T follicular helper cell (primary cell): Measurements from ENCODE around the gene PKP1.

Source experiments
- DNase-seq: peaks from one replicate; pipeline ENCODE4 v3.0.0-alpha.2; 2020; ENCODE audit warnings: low read depth

PKP1 gene

GRCh38 chr1:201260236-201260590, 23.1 kb upstream of the PKP1 start:
- DNase-seq = no peak

- no peak for DNase-seq
These were observed 22.5 kb upstream of the PKP1 start for GRCh38 chr1:201260648-201261311.

GRCh38 chr1:201261771-201262547, 21.3 kb upstream of the PKP1 start:
- no peak for DNase-seq

- DNase-seq = no peak
These were observed 20.2 kb upstream of the PKP1 start for GRCh38 chr1:201262963-201263608.

- no peak for DNase-seq
These were observed 19.2 kb upstream of the PKP1 start for GRCh38 chr1:201264072-201264471.

- no peak for DNase-seq
These were observed 18.8 kb upstream of the PKP1 start for GRCh38 chr1:201264554-201264953.

- no peak for DNase-seq
These were observed 17.6 kb upstream of the PKP1 start for GRCh38 chr1:201265756-201266155.

- no peak for DNase-seq
These were observed 17.0 kb upstream of the PKP1 start for GRCh38 chr1:201266276-201266675.

- DNase-seq = no peak
These were observed 16.5 kb upstream of the PKP1 start for GRCh38 chr1:201266774-201267173.

- DNase-seq = no peak
These were observed 15.7 kb upstream of the PKP1 start for GRCh38 chr1:201267481-201268229.

GRCh38 chr1:201268604-201269151, 14.6 kb upstream of the PKP1 start:
- no peak for DNase-seq

- DNase-seq = no peak
These were observed 14.0 kb upstream of the PKP1 start for GRCh38 chr1:201269281-201269680.

- no peak for DNase-seq
These were observed 13.4 kb upstream of the PKP1 start for GRCh38 chr1:201269900-201270410.

GRCh38 chr1:201270616-201271390, 12.5 kb upstream of the PKP1 start:
- no peak for DNase-seq

- no peak for DNase-seq
These were observed 10.5 kb upstream of the PKP1 start for GRCh38 chr1:201272799-201273198.

- DNase-seq = no peak
These were observed 8.6 kb upstream of the PKP1 start for GRCh38 chr1:201274616-201275252.

- DNase-seq = no peak
These were observed 8.0 kb upstream of the PKP1 start for GRCh38 chr1:201275253-201275666.

GRCh38 chr1:201276891-201277290, 6.4 kb upstream of the PKP1 start:
- DNase-seq = no peak

- DNase-seq = no peak
These were observed 5.9 kb upstream of the PKP1 start for GRCh38 chr1:201277441-201277840.

GRCh38 chr1:201279313-201279712, 4.0 kb upstream of the PKP1 start:
- no peak for DNase-seq

- DNase-seq = no peak
These were observed 2.4 kb upstream of the PKP1 start for GRCh38 chr1:201280884-201281283.
